GM18502 (cell line): ENCODE measurements around the gene OLFM3.

Source experiments
- ATAC-seq: cut with Tn5 transposase; IDR thresholded peaks from one replicate; pipeline ENCODE4 v1.9.1; 2021; ENCODE audit warnings: mild to moderate bottlenecking; ENCODE audit not compliant: unreplicated experiment, poor library complexity

The OLFM3 gene

GRCh38 chr1:101953623-101954022 lies 43.1 kb downstream of the OLFM3 start:
- no peak for ATAC-seq

DNA sequence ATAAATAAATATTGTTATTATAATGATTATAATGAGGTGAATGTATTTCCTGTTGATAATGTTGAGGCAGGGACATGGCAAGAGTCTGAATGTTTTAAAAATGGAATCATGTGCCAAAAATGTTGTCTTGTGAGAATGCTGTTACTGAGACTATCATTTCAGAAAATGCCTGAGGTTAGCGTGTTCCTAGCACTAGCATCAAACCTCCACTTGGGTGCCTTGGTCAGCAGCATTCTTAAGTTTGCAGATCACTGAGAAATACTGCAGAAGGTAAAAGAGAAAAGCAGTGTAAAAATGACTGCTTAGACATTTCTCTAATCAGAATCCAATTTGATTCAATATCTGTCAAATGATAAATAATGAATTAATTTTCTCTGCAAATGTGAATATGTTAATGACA lies 50.8 kb downstream of the OLFM3 start:
- no peak for ATAC-seq

- no peak for ATAC-seq
These were observed 53.5 kb downstream of the OLFM3 start for GRCh38 chr1:101943237-101943636.

GRCh38 chr1:101942516-101943193 lies 54.1 kb downstream of the OLFM3 start:
- ATAC-seq: no peak

DNA sequence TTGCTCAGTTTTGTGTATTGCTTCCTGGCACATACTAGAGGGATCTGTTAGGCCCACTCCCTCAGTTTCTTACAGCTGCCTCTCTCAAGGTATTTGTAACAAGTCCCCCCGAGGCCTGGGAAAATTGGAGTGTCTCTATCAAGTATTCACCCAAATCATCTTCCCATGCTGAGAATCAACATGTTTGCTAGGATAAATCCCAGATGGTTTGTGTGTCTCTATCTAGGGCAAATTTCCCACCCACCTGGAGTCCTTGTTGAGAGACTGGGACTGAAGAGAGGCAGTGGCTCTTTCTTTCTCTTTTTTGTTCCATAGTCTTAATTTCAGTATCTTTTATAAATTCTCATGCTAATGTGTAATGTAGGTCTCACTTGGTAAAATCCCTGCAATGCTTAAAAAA lies 58.0 kb downstream of the OLFM3 start:
- ATAC-seq: no peak

DNA sequence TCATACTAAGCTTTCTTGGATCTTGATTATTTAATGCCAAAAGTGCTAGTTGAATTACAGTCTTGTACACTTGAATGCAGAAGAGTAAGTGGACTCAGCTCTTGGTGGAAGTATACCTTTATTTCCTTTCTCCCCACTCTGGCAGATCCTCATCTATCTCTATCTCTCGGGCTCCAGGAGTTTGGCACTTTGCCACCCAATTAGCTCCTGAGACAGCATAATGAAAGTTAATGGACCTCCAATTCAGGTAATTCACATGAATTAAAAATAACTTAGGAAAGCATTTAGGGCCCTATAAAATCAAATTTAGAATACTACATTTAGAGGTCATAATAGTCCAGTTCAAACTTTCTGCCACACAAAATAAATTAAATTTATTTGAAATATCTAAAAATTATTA lies 67.4 kb downstream of the OLFM3 start:
- ATAC-seq: no peak

DNA sequence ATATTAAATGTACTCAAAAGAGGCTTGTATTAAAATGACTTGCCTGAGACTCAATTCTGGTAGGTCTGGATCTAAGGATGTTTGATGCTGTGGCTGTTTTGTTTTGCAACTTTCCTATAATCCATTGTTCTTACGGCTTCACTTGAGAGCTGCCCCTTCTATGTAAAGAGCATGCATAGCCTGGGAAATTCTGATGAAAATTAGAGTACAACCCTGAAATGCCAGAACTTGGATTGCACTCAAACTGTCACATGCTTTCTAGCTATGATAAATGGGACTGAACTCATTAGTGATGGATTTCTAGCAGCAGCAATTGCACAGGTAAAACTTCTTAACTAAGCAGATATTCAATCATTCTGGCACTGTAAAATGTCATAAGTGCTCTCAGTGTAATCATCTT lies 67.9 kb downstream of the OLFM3 start:
- ATAC-seq: no peak

- no peak for ATAC-seq
These were observed 72.0 kb downstream of the OLFM3 start for GRCh38 chr1:101924700-101925099.

DNA sequence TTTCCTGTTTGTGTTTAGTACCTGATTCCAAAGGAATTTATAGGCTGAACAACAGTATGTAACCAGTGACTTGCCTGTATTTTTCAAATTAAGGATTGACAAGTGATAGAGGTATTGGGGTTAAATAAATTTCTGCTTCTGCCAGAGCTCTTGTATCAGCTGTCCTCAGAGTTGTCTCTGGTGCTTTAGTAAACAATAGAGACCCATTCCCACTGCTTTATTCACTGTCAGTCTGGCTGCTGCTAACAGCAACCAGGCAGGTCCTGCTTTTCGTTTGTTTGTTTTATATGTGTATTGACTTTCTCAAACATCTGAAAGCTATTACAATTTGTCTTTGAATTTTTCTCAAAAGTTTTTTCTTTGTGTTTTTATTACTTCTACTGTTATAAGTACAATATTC lies 76.1 kb downstream of the OLFM3 start:
- ATAC-seq: no peak

DNA sequence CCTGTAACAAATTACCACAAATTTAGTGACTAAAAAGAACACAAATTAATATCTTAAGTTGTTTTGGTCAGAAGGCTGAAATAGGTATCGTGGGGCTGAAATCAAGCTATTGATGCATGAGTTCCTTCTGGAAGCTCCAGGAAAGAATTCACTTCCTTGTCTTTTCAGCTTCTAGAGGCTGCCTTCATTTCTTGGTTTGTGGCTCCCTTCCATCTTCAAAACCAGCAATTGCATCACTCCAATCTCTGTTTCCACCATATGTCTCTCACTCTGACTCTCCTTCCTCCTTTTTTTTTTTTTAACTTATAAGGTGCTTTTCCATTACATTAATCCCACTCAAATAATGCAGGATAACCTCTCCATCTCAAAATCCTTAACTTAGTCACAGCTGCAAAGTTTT lies 78.4 kb downstream of the OLFM3 start:
- ATAC-seq: no peak

GRCh38 chr1:101915597-101915996 lies 81.1 kb downstream of the OLFM3 start:
- ATAC-seq: no peak

GRCh38 chr1:101914473-101915242 lies 82.1 kb downstream of the OLFM3 start:
- no peak for ATAC-seq

DNA sequence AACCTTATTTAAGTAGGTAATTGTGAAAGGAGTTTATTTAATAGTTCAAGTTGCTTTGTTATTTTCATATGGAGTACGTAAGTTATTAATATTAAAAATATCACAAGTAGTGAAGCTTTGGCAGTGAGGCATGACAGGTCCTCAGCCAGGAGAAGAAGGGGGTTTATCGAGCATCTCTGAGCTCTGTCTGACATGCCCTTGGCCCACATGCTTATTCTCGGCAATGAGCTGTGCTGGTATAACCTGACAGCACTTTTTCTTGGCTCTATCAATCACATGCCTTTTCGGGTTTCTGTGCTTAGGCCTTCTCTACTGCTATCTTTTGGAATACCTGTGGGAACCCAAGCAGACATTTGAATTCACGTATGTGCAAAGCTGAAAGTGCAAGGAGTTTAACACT lies 84.8 kb downstream of the OLFM3 start:
- ATAC-seq: no peak

GRCh38 chr1:101908980-101909379 lies 87.7 kb downstream of the OLFM3 start:
- no peak for ATAC-seq

GRCh38 chr1:101907264-101907663 lies 89.5 kb downstream of the OLFM3 start:
- ATAC-seq: no peak

DNA sequence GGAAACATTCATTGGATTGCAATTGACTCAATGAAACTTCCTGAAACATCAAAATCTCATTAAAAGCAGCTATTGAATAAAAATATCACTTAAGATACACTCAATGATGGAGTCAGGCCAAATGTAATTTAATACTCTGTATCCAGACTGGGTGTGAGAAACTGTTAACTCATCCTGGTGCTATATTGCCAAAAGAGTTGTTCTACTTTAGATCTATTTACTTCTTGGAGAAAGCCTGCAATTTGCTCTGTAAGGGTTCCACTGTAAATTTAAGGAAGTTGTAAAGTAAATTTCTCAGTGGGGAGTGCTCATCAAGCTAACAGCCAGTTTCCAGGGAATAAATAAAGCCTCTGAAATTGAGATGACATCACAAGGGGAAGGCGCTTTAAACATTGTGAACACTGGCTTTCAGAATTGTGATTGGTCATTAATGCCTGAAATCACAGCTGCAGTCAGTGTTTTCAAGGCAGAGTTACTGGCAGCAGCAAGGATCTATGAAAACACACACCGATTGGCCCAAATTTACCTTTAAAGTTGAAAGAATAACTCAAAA lies 91.4 kb downstream of the OLFM3 start:
- no peak for ATAC-seq

- ATAC-seq: no peak
These were observed 94.5 kb downstream of the OLFM3 start for GRCh38 chr1:101902199-101902598.

- ATAC-seq: no peak
These were observed 98.6 kb downstream of the OLFM3 start for GRCh38 chr1:101898137-101898536.

- no peak for ATAC-seq
These were observed 112.1 kb downstream of the OLFM3 start for GRCh38 chr1:101884621-101885020.

GRCh38 chr1:101875891-101876290 lies 120.8 kb downstream of the OLFM3 start:
- ATAC-seq: no peak

DNA sequence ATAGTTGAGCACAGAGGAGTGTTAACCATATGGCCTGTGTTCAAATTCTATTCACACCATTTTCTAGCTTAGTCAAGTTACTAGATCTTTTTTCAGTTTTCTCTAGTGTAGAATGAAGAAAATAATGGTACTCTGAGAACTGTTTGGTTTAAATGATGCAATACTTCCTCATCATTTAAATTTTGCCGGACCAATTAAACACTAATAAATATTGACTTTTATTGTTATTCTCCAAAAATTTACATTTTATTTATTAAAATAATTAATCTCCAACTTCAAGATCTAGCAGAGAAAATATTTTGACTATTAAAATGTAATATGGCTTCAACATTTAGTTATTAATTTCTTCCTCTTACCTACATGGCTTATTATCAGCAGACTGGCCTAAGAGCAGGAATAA lies 123.1 kb downstream of the OLFM3 start:
- ATAC-seq: no peak

DNA sequence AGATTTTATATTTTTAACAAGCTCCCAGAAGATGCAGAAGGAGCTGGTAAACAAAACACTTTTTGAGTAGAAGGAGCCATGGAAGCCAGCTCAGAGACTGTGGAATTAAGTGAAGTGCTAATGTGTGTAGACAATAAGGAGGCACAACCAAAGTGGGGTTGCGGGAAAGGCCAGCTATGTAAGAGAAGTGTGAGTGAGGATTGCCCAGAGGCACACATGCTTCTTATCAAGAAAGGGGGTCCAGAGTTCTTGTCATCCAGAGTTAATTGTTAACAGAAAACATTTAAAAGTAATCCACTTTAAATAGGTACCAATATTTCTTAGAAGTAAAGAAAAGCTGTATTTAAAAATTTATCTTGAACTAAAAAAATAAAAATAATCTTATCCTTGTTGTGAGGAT lies 136.8 kb downstream of the OLFM3 start:
- no peak for ATAC-seq
